Mammary epithelial cell (primary cell): Measurements from ENCODE around the gene ZNF544.

ENCODE experiments used
- EZH2 ChIP-seq: IDR thresholded peaks from 2 replicates; pipeline ENCODE4 v1.6.1; 2012; ENCODE audit warnings: low read length, inconsistent platforms, borderline replicate concordance
- TF ChIP-seq, protein P1 (sequence below), 2 donors: IDR thresholded peaks in 1 of 2; conservative IDR thresholded peaks in 1 of 2; 2 replicates each; pipeline ENCODE4 v1.5.1; 2011 to 2012; ENCODE audit warnings: inconsistent platforms in 2 of 2, low read length in 2 of 2, mild to moderate bottlenecking in 2 of 2, control low read depth in 1 of 2, low read depth in 1 of 2; ENCODE audit not compliant: insufficient read depth in 1 of 2; ENCODE audit errors: extremely low read depth in 1 of 2

GRCh38 chr19:58217069-58217481, 11.6 kb upstream of the ZNF544 start:
- TF ChIP-seq, protein P1, sequence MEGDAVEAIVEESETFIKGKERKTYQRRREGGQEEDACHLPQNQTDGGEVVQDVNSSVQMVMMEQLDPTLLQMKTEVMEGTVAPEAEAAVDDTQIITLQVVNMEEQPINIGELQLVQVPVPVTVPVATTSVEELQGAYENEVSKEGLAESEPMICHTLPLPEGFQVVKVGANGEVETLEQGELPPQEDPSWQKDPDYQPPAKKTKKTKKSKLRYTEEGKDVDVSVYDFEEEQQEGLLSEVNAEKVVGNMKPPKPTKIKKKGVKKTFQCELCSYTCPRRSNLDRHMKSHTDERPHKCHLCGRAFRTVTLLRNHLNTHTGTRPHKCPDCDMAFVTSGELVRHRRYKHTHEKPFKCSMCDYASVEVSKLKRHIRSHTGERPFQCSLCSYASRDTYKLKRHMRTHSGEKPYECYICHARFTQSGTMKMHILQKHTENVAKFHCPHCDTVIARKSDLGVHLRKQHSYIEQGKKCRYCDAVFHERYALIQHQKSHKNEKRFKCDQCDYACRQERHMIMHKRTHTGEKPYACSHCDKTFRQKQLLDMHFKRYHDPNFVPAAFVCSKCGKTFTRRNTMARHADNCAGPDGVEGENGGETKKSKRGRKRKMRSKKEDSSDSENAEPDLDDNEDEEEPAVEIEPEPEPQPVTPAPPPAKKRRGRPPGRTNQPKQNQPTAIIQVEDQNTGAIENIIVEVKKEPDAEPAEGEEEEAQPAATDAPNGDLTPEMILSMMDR (conservative IDR thresholded peaks at IDR 0.05 in 1 of 2, IDR thresholded peaks at IDR 0.05 in 1 of 2; ENCODE audit: extremely low read depth in 1 of 2, insufficient read depth in 1 of 2, low read depth in 1 of 2, low read length in 2 of 2), result no peak
- TF ChIP-seq EZH2, result no peak
